Measurements from ENCODE around the gene FANCC.

GRCh38 chr9:95091601-95092261 is 225.8 kb downstream of the FANCC start:
- TF ChIP-seq TEAD4 (IDR thresholded peaks at IDR 0.05) (peak; percentile 80), MAX (IDR thresholded peaks at IDR 0.05) (peak; percentile 50), CEBPB (IDR thresholded peaks at IDR 0.05) (no peak), CREB1 (IDR thresholded peaks at IDR 0.05; ENCODE audit: low read depth) (no peak)

Measured in Ishikawa (cell line).